Ovary (tissue), 9 donors: ENCODE results near the gene RAB3D. TPM values are rescaled to one million over a fixed set of nuclear protein-coding genes. Genes with fewer than 3 reads are reported as not detected.

Source experiments
- DNase-seq, 5 donors: peaks; one replicate each; pipeline ENCODE4 v3.0.0-alpha.2; 2019 to 2020
- H3K27ac ChIP-seq, 2 donors: fragments of 200-600 bp; one replicate each; pipeline versions ENCODE4 v1.5.1 to v1.8.0; 2019 to 2022
- H3K27me3 ChIP-seq: fragments of 200-600 bp; one replicate; pipeline ENCODE4 v1.8.0; 2022
- H3K36me3 ChIP-seq: fragments of 200-600 bp; sonication (generic); one replicate; pipeline ENCODE4 v1.5.1; 2019
- H3K4me1 ChIP-seq: one replicate; pipeline ENCODE4 v1.8.1; 2013; ENCODE audit warnings: mild to moderate bottlenecking, moderate library complexity; ENCODE audit not compliant: insufficient read depth
- H3K4me3 ChIP-seq: fragments of 200-600 bp; sonication (generic); one replicate; pipeline ENCODE4 v1.5.1; 2017
- H3K9me3 ChIP-seq, 2 donors: fragments of 200-600 bp in 1 of 2; sonication (generic) in 1 of 2; one replicate each; pipeline versions ENCODE4 v1.5.1 to v1.8.1; 2013 to 2019; ENCODE audit warnings: mild to moderate bottlenecking in 1 of 2, moderate library complexity in 1 of 2
- CTCF ChIP-seq, 3 donors: fragments of 450-650 bp in 2 of 3; fragments of 200-600 bp in 1 of 3; IDR thresholded peaks; one replicate each; pipeline versions ENCODE4 v1.5.1 to v1.8.0; 2016 to 2022; ENCODE audit warnings: antibody characterized with exemption in 3 of 3, mild to moderate bottlenecking in 1 of 3
- EP300 ChIP-seq: sonication (generic); formaldehyde crosslinking; IDR thresholded peaks from one replicate; pipeline ENCODE4 v1.6.1; 2017; ENCODE audit warnings: antibody characterized with exemption
- POLR2A ChIP-seq: fragments of 450-650 bp; IDR thresholded peaks from one replicate; pipeline ENCODE4 v1.6.1; 2017; ENCODE audit warnings: antibody characterized with exemption, mild to moderate bottlenecking, moderate library complexity
- WGBS, 3 donors: extraction: QIAGEN DNeasy Blood & Tissue Kit in 1 of 3; methylation state at CpG; one replicate each; pipeline versions ENCODE4 v1.1.5 to v1.1.7; 2013 to 2017; 5-methylcytosine and 5-hydroxymethylcytosine counted together
- intact Hi-C, 4 donors: fragments of 100-400 bp; cut with DNase I; formaldehyde crosslinking; loops; one replicate each; pipeline versions ENCODE4 v1.11.0 to v1.15.1; 2022 to 2023
- polyA plus RNA-seq, 2 donors: library from polyadenylated mRNA; stranded (reverse); fragments of 200-250 nt in 1 of 2; fragments of 350-450 nt in 1 of 2; fragmentation: Illumina TruSeq in 1 of 2; extraction: RNeasy Lipid Tissue Mini Kit (QIAGEN cat#74804) in 1 of 2; gene quantifications; one replicate each; pipeline ENCODE4 v1.2.3, GENCODE V29; 2013 to 2014
- total RNA-seq, 7 donors: library from RNA; depleted of rRNA in 2 of 7; stranded (reverse); fragments of >200 nt in 2 of 7; fragmentation: NEBNext Ultra II Directional in 3 of 7; extraction: Animal tissue kit (Norgen Biotek cat#: 25700) in 3 of 7; gene quantifications; one replicate each; pipeline versions ENCODE4 v1.1.0 to v1.2.4, GENCODE V29; 2016 to 2023
- donor health status: DM: no; HTN: no; CAD: no; lungs with moderate emphysema.
- donor health status: DM: no; HTN: no; CAD: no.
- donor health status: Bipolar disorder and iron deficiency.
- donor health status: DM: yes; HTN: yes; CAD: no.
- donor health status: DM: no; HTN: no; CAD: no.
- donor health status: DM: yes; HTN: yes; CAD: no.

RAB3D gene
- total and polyA plus RNA-seq, 9 donors = 4.7 to 27.2 (median 16.5) TPM

GRCh38 chr19:11273296-11273695 lies 66.2 kb downstream of the RAB3D start:
- no peak for DNase-seq
- intact Hi-C loops = no loop called here
- Histone ChIP-seq H3K4me3 (no peak overlapping the region), H3K27me3 (no peaks in the 10 kb centered on the region), H3K36me3 (no peaks in the 10 kb centered on the region), H3K4me1 (no peaks in the 10 kb centered on the region), H3K27ac (no peak overlapping the region), H3K9me3 (no peaks in the 10 kb centered on the region)
- 81 to 86% (median 86%) methylated on average over 2 of the region's 2 CpGs for WGBS, 3 donors
- TF ChIP-seq POLR2A = no peak
- TF ChIP-seq EP300 = no peak
- no peak for TF ChIP-seq CTCF (IDR thresholded peaks at IDR 0.05)

Other genes starting within 250 kb of the RAB3D start
- gene SPC24, start 183.9 kb downstream of the RAB3D start, total RNA-seq = 1 to 10 TPM in 4 of 7 donors, under 1 TPM in 2, not detected in 1; 0.93 to 2.7 (median 1.0) TPM
- gene SPC24, start 183.9 kb downstream of the RAB3D start, polyA plus RNA-seq = under 1 TPM; 0.47 to 0.78 TPM
- gene KANK2, start 142.1 kb downstream of the RAB3D start, total RNA-seq = 100 to 1,000 TPM; 238 to 642 (median 479) TPM
- 100 to 1,000 TPM; 289 to 433 TPM for gene KANK2, start 142.1 kb downstream of the RAB3D start, polyA plus RNA-seq
- under 1 TPM in 3 of 7 donors, not detected in 4; 0.50 to 0.93 (median 0.51) TPM for gene ANGPTL8, start 100.0 kb downstream of the RAB3D start, total RNA-seq
- gene ANGPTL8, start 100.0 kb downstream of the RAB3D start, polyA plus RNA-seq = under 1 TPM in 1 of 2 donors, not detected in 1; 0.86 TPM
- gene DOCK6, start 77.1 kb downstream of the RAB3D start, total RNA-seq = 10 to 100 TPM; 17.2 to 60.0 (median 38.0) TPM
- gene DOCK6, start 77.1 kb downstream of the RAB3D start, polyA plus RNA-seq = 10 to 100 TPM; 12.8 to 18.0 TPM
- gene TSPAN16, start 43.5 kb downstream of the RAB3D start, total RNA-seq = not detected
- not detected for gene TSPAN16, start 43.5 kb downstream of the RAB3D start, polyA plus RNA-seq
- 100 to 1,000 TPM in 2 of 7 donors, 10 to 100 TPM in 5; 64.0 to 296 (median 80.5) TPM for gene TMEM205, start 6.6 kb upstream of the RAB3D start, total RNA-seq
- 10 to 100 TPM; 71.4 to 99.5 TPM for gene TMEM205, start 6.6 kb upstream of the RAB3D start, polyA plus RNA-seq
- gene CCDC159, start 6.9 kb upstream of the RAB3D start, total RNA-seq = 10 to 100 TPM; 21.0 to 38.6 (median 30.2) TPM
- 10 to 100 TPM; 31.9 to 41.9 TPM for gene CCDC159, start 6.9 kb upstream of the RAB3D start, polyA plus RNA-seq
- gene PLPPR2, start 15.8 kb upstream of the RAB3D start, total RNA-seq = 10 to 100 TPM; 12.3 to 42.5 (median 31.5) TPM
- gene PLPPR2, start 15.8 kb upstream of the RAB3D start, polyA plus RNA-seq = 10 to 100 TPM; 11.6 to 23.2 TPM
- 1 to 10 TPM in 6 of 7 donors, under 1 TPM in 1; 0.60 to 3.3 (median 2.5) TPM for gene SWSAP1, start 35.0 kb upstream of the RAB3D start, total RNA-seq
- 1 to 10 TPM; 1.4 to 2.4 TPM for gene SWSAP1, start 35.0 kb upstream of the RAB3D start, polyA plus RNA-seq
- 10 to 100 TPM in 1 of 7 donors, 1 to 10 TPM in 6; 2.5 to 19.9 (median 4.8) TPM for gene EPOR, start 44.7 kb upstream of the RAB3D start, total RNA-seq
- 1 to 10 TPM; 3.7 to 5.0 TPM for gene EPOR, start 44.7 kb upstream of the RAB3D start, polyA plus RNA-seq
- gene RGL3, start 79.7 kb upstream of the RAB3D start, total RNA-seq = 10 to 100 TPM in 1 of 7 donors, 1 to 10 TPM in 6; 2.2 to 28.0 (median 5.6) TPM
- gene RGL3, start 79.7 kb upstream of the RAB3D start, polyA plus RNA-seq = 10 to 100 TPM in 1 of 2 donors, 1 to 10 TPM in 1; 2.5 to 10.5 TPM
- 1 to 10 TPM in 2 of 7 donors, under 1 TPM in 5; 0.18 to 5.4 (median 0.56) TPM for gene ODAD3, start 95.5 kb upstream of the RAB3D start, total RNA-seq
- gene ODAD3, start 95.5 kb upstream of the RAB3D start, polyA plus RNA-seq = 1 to 10 TPM in 1 of 2 donors, under 1 TPM in 1; 0.42 to 1.1 TPM
- 100 to 1,000 TPM in 6 of 7 donors, 10 to 100 TPM in 1; 76.5 to 338 (median 291) TPM for gene PRKCSH, start 96.0 kb upstream of the RAB3D start, total RNA-seq
- gene PRKCSH, start 96.0 kb upstream of the RAB3D start, polyA plus RNA-seq = 100 to 1,000 TPM; 224 to 239 TPM
- not detected for gene ELAVL3, start 141.4 kb upstream of the RAB3D start, total RNA-seq
- not detected for gene ELAVL3, start 141.4 kb upstream of the RAB3D start, polyA plus RNA-seq
- 10 to 100 TPM in 6 of 7 donors, 1 to 10 TPM in 1; 7.7 to 16.8 (median 11.4) TPM for gene ZNF653, start 166.2 kb upstream of the RAB3D start, total RNA-seq
- gene ZNF653, start 166.2 kb upstream of the RAB3D start, polyA plus RNA-seq = 1 to 10 TPM; 2.9 to 9.5 TPM
- 10 to 100 TPM; 57.0 to 84.8 (median 58.2) TPM for gene ECSIT, start 189.5 kb upstream of the RAB3D start, total RNA-seq
- gene ECSIT, start 189.5 kb upstream of the RAB3D start, polyA plus RNA-seq = 10 to 100 TPM; 16.3 to 73.1 TPM
- gene CNN1, start 199.2 kb upstream of the RAB3D start, total RNA-seq = 100 to 1,000 TPM in 1 of 7 donors, 10 to 100 TPM in 6; 13.9 to 485 (median 59.2) TPM
- 100 to 1,000 TPM in 1 of 2 donors, 10 to 100 TPM in 1; 76.5 to 725 TPM for gene CNN1, start 199.2 kb upstream of the RAB3D start, polyA plus RNA-seq
- 10 to 100 TPM; 30.4 to 57.4 (median 49.5) TPM for gene ELOF1, start 219.6 kb upstream of the RAB3D start, total RNA-seq
- 10 to 100 TPM; 39.4 to 49.1 TPM for gene ELOF1, start 219.6 kb upstream of the RAB3D start, polyA plus RNA-seq
- 10 to 100 TPM in 6 of 7 donors, 1 to 10 TPM in 1; 7.9 to 54.4 (median 17.1) TPM for gene ACP5, start 238.0 kb upstream of the RAB3D start, total RNA-seq
- 10 to 100 TPM; 30.5 to 66.9 TPM for gene ACP5, start 238.0 kb upstream of the RAB3D start, polyA plus RNA-seq